Endodermal cell (in vitro differentiated cells): Measurements from ENCODE around the gene CYYR1. TPM values are rescaled to one million over a fixed set of nuclear protein-coding genes. Genes with fewer than 3 reads are reported as not detected.
"Not testable (repeated sequence)": the region's sequence is repeated elsewhere in the genome, so short reads cannot be mapped to it uniquely, and the experiment has no call there.

Experiments
- DNase-seq: peaks from one replicate; pipeline ENCODE4 v3.0.0-alpha.2; 2017
- H3K27ac ChIP-seq: 2 replicates; pipeline ENCODE4 v1.5.1; 2013; ENCODE audit warnings: mild to moderate bottlenecking, low read depth, low read length, moderate library complexity
- H3K27me3 ChIP-seq: 2 replicates; pipeline ENCODE4 v1.6.1; 2013; ENCODE audit warnings: mild to moderate bottlenecking, low read length, moderate library complexity; ENCODE audit not compliant: insufficient read depth, control insufficient read depth, poor library complexity, severe bottlenecking
- H3K36me3 ChIP-seq: 2 replicates; pipeline ENCODE4 v1.7.0; 2013; ENCODE audit warnings: mild to moderate bottlenecking, low read length, moderate library complexity; ENCODE audit not compliant: control insufficient read depth, insufficient read depth
- H3K4me1 ChIP-seq: one replicate; pipeline ENCODE4 v1.7.0; 2013; ENCODE audit warnings: low read length; ENCODE audit not compliant: control insufficient read depth, insufficient read depth
- H3K4me3 ChIP-seq: 2 replicates; pipeline ENCODE4 v1.5.1; 2013; ENCODE audit warnings: mild to moderate bottlenecking, low read length, moderate library complexity
- H3K9ac ChIP-seq: 2 replicates; pipeline ENCODE4 v1.6.1; 2013; ENCODE audit warnings: mild to moderate bottlenecking, low read length, moderate library complexity; ENCODE audit not compliant: poor library complexity, severe bottlenecking; ENCODE audit errors: extremely low read depth
- H3K9me3 ChIP-seq: 2 replicates; pipeline ENCODE4 v1.6.1; 2013; ENCODE audit warnings: mild to moderate bottlenecking, low read length, moderate library complexity; ENCODE audit not compliant: control insufficient read depth
- H3K27ac Mint-ChIP-seq: 2 replicates; pipeline ENCODE4 v1.8.0; 2020; ENCODE audit warnings: mixed read lengths
- H3K27me3 Mint-ChIP-seq: 2 replicates; pipeline ENCODE4 v1.8.0; 2021; ENCODE audit warnings: mild to moderate bottlenecking, mixed read lengths; ENCODE audit not compliant: insufficient read depth
- H3K36me3 Mint-ChIP-seq: 2 replicates; pipeline ENCODE4 v1.8.0; 2020; ENCODE audit warnings: low read depth, mixed read lengths
- H3K4me1 Mint-ChIP-seq: 2 replicates; pipeline ENCODE4 v1.8.0; 2020; ENCODE audit warnings: mixed read lengths
- H3K4me3 Mint-ChIP-seq: 2 replicates; pipeline ENCODE4 v1.8.0; 2020; ENCODE audit warnings: mild to moderate bottlenecking, moderate library complexity, mixed read lengths
- H3K9me3 Mint-ChIP-seq: 2 replicates; pipeline ENCODE4 v1.8.0; 2020; ENCODE audit warnings: mild to moderate bottlenecking, mixed read lengths
- CTCF ChIP-seq: fragments of 200-600 bp; sonication (generic); conservative IDR thresholded peaks from 2 replicates; pipeline ENCODE4 v1.5.0; 2021; ENCODE audit warnings: antibody characterized with exemption, mild to moderate bottlenecking
- WGBS, 2 experiments: methylation state at CpG; one replicate each; pipeline versions ENCODE4 v1.1.5 to v1.1.7; 2013; ENCODE audit warnings: missing lambda C conversion rate in 2 of 2, mixed read lengths in 1 of 2; ENCODE audit not compliant: insufficient coverage in 1 of 2, insufficient read length in 1 of 2; 5-methylcytosine and 5-hydroxymethylcytosine counted together
- total RNA-seq, 2 donors: library from RNA; stranded (reverse); fragmentation: NEBNext Ultra II Directional in 1 of 2; extraction: Animal tissue kit (Norgen Biotek cat#: 25700) in 1 of 2; gene quantifications; 2 replicates in 1 of 2; 3 replicates in 1 of 2; pipeline ENCODE4 v1.2.1, GENCODE V29; 2021

The CYYR1 gene
- total RNA-seq, 2 donors from 2014 or later = 16.8 to 16.9 TPM

GRCh38 chr21:26461500-26461899 is 111.6 kb downstream of the CYYR1 start:
- no peaks in the 10 kb centered on the region for H3K36me3 Mint-ChIP-seq
- no peaks in the 10 kb centered on the region for H3K4me1 Mint-ChIP-seq
- no peak overlapping the region for H3K27ac ChIP-seq
- H3K9me3 Mint-ChIP-seq = no peaks in the 10 kb centered on the region
- H3K4me3 ChIP-seq = no peak overlapping the region
- no peak overlapping the region for H3K4me3 Mint-ChIP-seq
- no peak for TF ChIP-seq CTCF
- H3K27ac Mint-ChIP-seq = no peak overlapping the region
- no peaks in the 10 kb centered on the region for H3K27me3 ChIP-seq
- H3K36me3 ChIP-seq = no peaks in the 10 kb centered on the region
- H3K27me3 Mint-ChIP-seq = no peaks in the 10 kb centered on the region
- H3K9ac ChIP-seq = no peak overlapping the region
- no peak for DNase-seq
- no peaks in the 10 kb centered on the region for H3K4me1 ChIP-seq
- no peaks in the 10 kb centered on the region for H3K9me3 ChIP-seq
- WGBS, 2 experiments = 81 to 90% methylated on average over 3 of the region's 3 CpGs

DNA sequence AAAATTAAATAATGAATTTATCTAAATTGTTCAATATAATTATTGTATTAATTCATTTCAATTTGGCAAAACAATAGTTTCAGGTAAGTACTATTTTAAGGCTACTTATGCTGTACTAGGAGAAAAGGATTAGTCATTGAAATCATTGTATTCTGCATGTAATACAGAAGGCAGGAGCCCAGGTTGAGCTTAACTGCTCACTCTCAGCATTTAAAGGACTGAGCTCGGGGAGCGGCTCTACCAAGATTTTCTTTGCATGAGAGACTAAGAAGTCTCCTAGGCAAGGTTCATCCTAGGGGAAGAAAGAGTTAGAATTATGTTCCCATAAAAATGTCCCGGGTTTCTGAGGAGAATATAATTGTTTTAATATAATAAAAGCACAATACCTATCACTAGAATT is 112.5 kb downstream of the CYYR1 start:
- Mint-ChIP-seq H3K4me1 (no peaks in the 10 kb centered on the region), H3K27me3 (no peaks in the 10 kb centered on the region), H3K9me3 (no peaks in the 10 kb centered on the region), H3K36me3 (no peaks in the 10 kb centered on the region), H3K4me3 (no peak overlapping the region), H3K27ac (no peak overlapping the region)
- 97% methylated on average over 2 of the region's 3 CpGs; no CpG with 5 or more reads in 1 of the 2 experiments for WGBS, 2 experiments
- Histone ChIP-seq H3K27ac (no peak overlapping the region), H3K9ac (no peak overlapping the region), H3K4me3 (no peak overlapping the region), H3K4me1 (no peaks in the 10 kb centered on the region), H3K9me3 (no peaks in the 10 kb centered on the region), H3K36me3 (no peaks in the 10 kb centered on the region), H3K27me3 (no peaks in the 10 kb centered on the region)
- DNase-seq = no peak
- TF ChIP-seq CTCF = no peak

DNA sequence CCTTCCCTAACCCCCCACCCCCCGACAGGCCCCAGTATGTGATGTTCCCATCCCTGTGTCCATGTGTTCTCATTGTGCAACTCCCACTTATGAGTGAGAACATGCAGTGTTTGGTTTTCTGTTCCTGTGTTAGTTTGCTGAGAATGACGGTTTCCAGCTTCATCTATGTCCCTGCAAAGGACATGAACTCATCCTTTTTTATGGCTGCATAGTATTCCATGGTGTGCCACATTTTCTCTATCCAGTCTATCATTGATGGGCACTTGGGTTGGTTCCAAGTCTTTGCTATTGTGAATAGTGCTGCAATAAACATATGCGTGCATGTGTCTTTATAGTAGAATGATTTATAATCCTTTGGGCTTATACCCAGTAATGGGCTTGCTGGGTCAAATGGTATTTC is 114.2 kb downstream of the CYYR1 start:
- not testable (repeated sequence) for H3K27ac Mint-ChIP-seq, H3K4me3 Mint-ChIP-seq, DNase-seq, H3K4me1 ChIP-seq, H3K9me3 Mint-ChIP-seq, H3K27me3 ChIP-seq, H3K4me3 ChIP-seq, H3K4me1 Mint-ChIP-seq, H3K27me3 Mint-ChIP-seq, H3K9ac ChIP-seq, H3K36me3 ChIP-seq, H3K36me3 Mint-ChIP-seq, H3K27ac ChIP-seq, H3K9me3 ChIP-seq
- 80 to 83% methylated on average over 1 to 3 of the region's 3 CpGs for WGBS, 2 experiments

- H3K27me3 ChIP-seq = no peaks in the 10 kb centered on the region
- WGBS, 2 experiments = 83 to 96% methylated on average over 2 to 3 of the region's 3 CpGs
Measured at GRCh38 chr21:26457817-26458216, 115.3 kb downstream of the CYYR1 start.

More at GRCh38 chr21:26457817-26458216, 115.3 kb downstream of the CYYR1 start:
- no peak overlapping the region for H3K27ac Mint-ChIP-seq
- Histone ChIP-seq H3K4me3 (no peak overlapping the region), H3K4me1 (no peaks in the 10 kb centered on the region), H3K9ac (no peak overlapping the region), H3K27ac (no peak overlapping the region), H3K9me3 (no peaks in the 10 kb centered on the region), H3K36me3 (no peaks in the 10 kb centered on the region)
- no peaks in the 10 kb centered on the region for H3K4me1 Mint-ChIP-seq
- H3K27me3 Mint-ChIP-seq = no peaks in the 10 kb centered on the region
- TF ChIP-seq CTCF = no peak
- no peak overlapping the region for H3K4me3 Mint-ChIP-seq
- DNase-seq = no peak
- H3K36me3 Mint-ChIP-seq = no peaks in the 10 kb centered on the region
- H3K9me3 Mint-ChIP-seq = no peaks in the 10 kb centered on the region
